HFFc6 (cell line): ENCODE measurements around the gene PTER. TPM values are rescaled to one million over a fixed set of nuclear protein-coding genes. Genes with fewer than 3 reads are reported as not detected.

Experiments used
- DNase-seq: peaks from one replicate; pipeline ENCODE4 v3.0.0-alpha.2; 2018
- H3K27ac Mint-ChIP-seq: 2 replicates; pipeline ENCODE4 v1.8.0; 2020; ENCODE audit warnings: mild to moderate bottlenecking, mixed read lengths
- H3K27me3 Mint-ChIP-seq: 2 replicates; pipeline ENCODE4 v1.8.0; 2021; ENCODE audit warnings: mild to moderate bottlenecking, moderate library complexity, mixed read lengths; ENCODE audit not compliant: insufficient read depth
- H3K36me3 Mint-ChIP-seq: 2 replicates; pipeline ENCODE4 v1.8.0; 2021; ENCODE audit warnings: low read depth, mixed read lengths
- H3K4me1 Mint-ChIP-seq: 2 replicates; pipeline ENCODE4 v1.8.0; 2020; ENCODE audit warnings: low read depth, mixed read lengths
- H3K4me3 Mint-ChIP-seq: 2 replicates; pipeline ENCODE4 v1.8.0; 2020; ENCODE audit warnings: mild to moderate bottlenecking, moderate library complexity, mixed read lengths
- H3K9me3 Mint-ChIP-seq: 2 replicates; pipeline ENCODE4 v1.8.0; 2020; ENCODE audit warnings: mild to moderate bottlenecking, mixed read lengths
- total RNA-seq, 6 experiments: library from RNA; stranded (reverse); fragmentation: NEBNext Ultra II Directional; extraction: Animal tissue kit (Norgen Biotek cat#: 25700); gene quantifications; 2 replicates in 1 of 6; 3 replicates in 5 of 6; pipeline ENCODE4 v1.2.3, GENCODE V29; 2021
- TF ChIP-seq, protein P1 (sequence below): fragments of 200-600 bp; sonication (generic); IDR thresholded peaks from 2 replicates; pipeline ENCODE4 v1.5.0; 2021; ENCODE audit warnings: antibody characterized with exemption, mild to moderate bottlenecking

PTER gene
- total RNA-seq, 6 experiments from 2014 or later: 0.47 to 4.7 (median 3.0) TPM

GRCh38 chr10:16439295-16439694 is 2.5 kb downstream of the PTER start:
- no peaks in the 10 kb centered on the region for H3K9me3 Mint-ChIP-seq
- H3K36me3 Mint-ChIP-seq: no peaks in the 10 kb centered on the region; the same call in 1 of the 2 replicates
- H3K4me3 Mint-ChIP-seq: no peak overlapping the region
- peaks cover 24% of the 10 kb centered on the region for H3K4me1 Mint-ChIP-seq
- DNase-seq: no peak
- no peaks in the 10 kb centered on the region; the same call in 1 of the 2 replicates for H3K27me3 Mint-ChIP-seq
- no peak overlapping the region for H3K27ac Mint-ChIP-seq
- TF ChIP-seq, protein P1, sequence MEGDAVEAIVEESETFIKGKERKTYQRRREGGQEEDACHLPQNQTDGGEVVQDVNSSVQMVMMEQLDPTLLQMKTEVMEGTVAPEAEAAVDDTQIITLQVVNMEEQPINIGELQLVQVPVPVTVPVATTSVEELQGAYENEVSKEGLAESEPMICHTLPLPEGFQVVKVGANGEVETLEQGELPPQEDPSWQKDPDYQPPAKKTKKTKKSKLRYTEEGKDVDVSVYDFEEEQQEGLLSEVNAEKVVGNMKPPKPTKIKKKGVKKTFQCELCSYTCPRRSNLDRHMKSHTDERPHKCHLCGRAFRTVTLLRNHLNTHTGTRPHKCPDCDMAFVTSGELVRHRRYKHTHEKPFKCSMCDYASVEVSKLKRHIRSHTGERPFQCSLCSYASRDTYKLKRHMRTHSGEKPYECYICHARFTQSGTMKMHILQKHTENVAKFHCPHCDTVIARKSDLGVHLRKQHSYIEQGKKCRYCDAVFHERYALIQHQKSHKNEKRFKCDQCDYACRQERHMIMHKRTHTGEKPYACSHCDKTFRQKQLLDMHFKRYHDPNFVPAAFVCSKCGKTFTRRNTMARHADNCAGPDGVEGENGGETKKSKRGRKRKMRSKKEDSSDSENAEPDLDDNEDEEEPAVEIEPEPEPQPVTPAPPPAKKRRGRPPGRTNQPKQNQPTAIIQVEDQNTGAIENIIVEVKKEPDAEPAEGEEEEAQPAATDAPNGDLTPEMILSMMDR: no peak

GRCh38 chr10:16440396-16441133 is 3.8 kb downstream of the PTER start:
- H3K4me1 Mint-ChIP-seq: peaks cover 24% of the 10 kb centered on the region
- H3K27me3 Mint-ChIP-seq: no peaks in the 10 kb centered on the region
- H3K27ac Mint-ChIP-seq: no peak overlapping the region
- H3K9me3 Mint-ChIP-seq: no peaks in the 10 kb centered on the region
- H3K4me3 Mint-ChIP-seq: no peak overlapping the region; the same call in 1 of the 2 replicates
- TF ChIP-seq, protein P1: no peak
- no peak for DNase-seq
- no peaks in the 10 kb centered on the region; the same call in 1 of the 2 replicates for H3K36me3 Mint-ChIP-seq

- Mint-ChIP-seq H3K27ac (no peak overlapping the region), H3K27me3 (no peaks in the 10 kb centered on the region), H3K4me1 (peaks cover 21% of the 10 kb centered on the region), H3K4me3 (no peak overlapping the region), H3K9me3 (no peaks in the 10 kb centered on the region; the same call in 1 of the 2 replicates), H3K36me3 (no peaks in the 10 kb centered on the region; the same call in 1 of the 2 replicates)
- TF ChIP-seq, protein P1: no peak
- DNase-seq: peak; percentile 9
These were observed 4.5 kb downstream of the PTER start for GRCh38 chr10:16441173-16441840.

DNA sequence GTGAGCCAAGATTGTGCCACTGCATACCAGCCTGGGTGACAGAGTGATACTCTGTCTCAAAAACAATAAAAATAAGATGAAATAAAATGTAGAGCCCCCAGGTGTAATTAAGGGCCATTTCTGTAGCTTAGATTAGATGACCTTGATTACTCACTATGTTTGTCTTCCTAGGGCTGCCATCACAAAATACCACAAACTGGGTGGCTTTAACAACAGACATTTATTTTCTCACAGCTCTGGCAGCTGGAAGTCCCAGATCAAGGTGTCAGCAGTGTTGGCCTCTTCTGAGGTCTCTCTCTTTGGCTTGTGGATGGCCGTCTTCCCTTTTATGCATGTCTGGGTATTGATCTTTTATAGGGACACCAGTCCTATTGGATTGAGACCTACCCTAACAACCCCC is 6.1 kb downstream of the PTER start:
- H3K36me3 Mint-ChIP-seq: no peaks in the 10 kb centered on the region; the same call in 1 of the 2 replicates
- H3K9me3 Mint-ChIP-seq: no peaks in the 10 kb centered on the region; the same call in 1 of the 2 replicates
- DNase-seq: no peak
- no peak overlapping the region for H3K27ac Mint-ChIP-seq
- H3K27me3 Mint-ChIP-seq: no peaks in the 10 kb centered on the region
- TF ChIP-seq, protein P1: no peak
- H3K4me3 Mint-ChIP-seq: no peak overlapping the region
- H3K4me1 Mint-ChIP-seq: peaks cover 16% of the 10 kb centered on the region

DNA sequence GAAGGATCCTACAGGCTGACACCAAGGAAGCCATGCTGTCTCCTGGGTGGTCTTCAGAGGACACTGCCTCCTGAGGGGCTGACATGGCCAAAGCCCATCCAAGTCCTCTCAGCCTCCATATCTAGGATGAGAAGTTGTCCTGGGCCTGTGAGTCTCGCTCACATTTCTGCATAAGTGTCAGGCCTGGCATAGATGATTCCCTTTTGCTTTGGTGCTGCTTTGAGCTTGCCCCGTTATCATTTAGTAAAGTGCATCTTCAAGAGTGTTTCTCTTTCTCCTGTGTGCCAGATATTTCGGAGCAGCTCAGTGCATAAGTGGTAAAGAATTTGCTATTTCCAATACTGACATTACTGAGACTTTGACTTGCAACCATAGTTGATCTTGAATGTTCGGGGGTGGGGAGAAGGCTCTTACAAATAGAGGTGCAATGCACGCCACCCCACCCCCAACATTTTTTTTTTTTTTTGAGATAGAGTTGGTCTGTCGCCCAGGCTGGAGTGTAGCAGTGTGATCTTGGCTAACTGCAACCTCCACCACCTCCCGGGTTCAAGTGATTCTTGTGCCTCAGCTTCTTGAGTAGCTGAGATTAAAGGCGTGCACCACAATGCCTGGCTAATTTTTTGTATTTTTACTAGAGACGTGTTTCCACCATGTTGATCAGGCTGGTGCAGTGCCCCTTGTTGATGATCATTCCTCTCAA is 9.1 kb downstream of the PTER start:
- H3K27me3 Mint-ChIP-seq: no peaks in the 10 kb centered on the region
- no peaks in the 10 kb centered on the region for H3K36me3 Mint-ChIP-seq
- no peak overlapping the region for H3K4me3 Mint-ChIP-seq
- no peak overlapping the region for H3K27ac Mint-ChIP-seq
- peaks cover 4% of the 10 kb centered on the region; the same call in 1 of the 2 replicates for H3K9me3 Mint-ChIP-seq
- H3K4me1 Mint-ChIP-seq: peaks cover 10% of the 10 kb centered on the region
- DNase-seq: no peak
- TF ChIP-seq, protein P1: no peak
